CD4-positive, alpha-beta T cell (primary cell): Measurements from ENCODE around the gene CES5A. TPM values are rescaled to one million over a fixed set of nuclear protein-coding genes. Genes with fewer than 3 reads are reported as not detected.

ENCODE experiments used
- ATAC-seq: fragments of 200-7000 bp; cut with Tn5 transposase; one replicate; pipeline ENCODE4 v1.10.0; 2022; ENCODE audit warnings: mild to moderate bottlenecking; ENCODE audit not compliant: poor library complexity
- CTCF ChIA-PET: fragments of 350-600 bp; sonication (Branson Sonifier 250); formaldehyde crosslinking; loops from one replicate; lab custom pipeline; 2021; ENCODE audit warnings: antibody characterized with exemption, inconsistent platforms; lab: Charles Lee
- POLR2A ChIA-PET: fragments of 350-600 bp; sonication (Branson Sonifier 250); formaldehyde crosslinking; loops from one replicate; lab custom pipeline; 2021; ENCODE audit warnings: antibody characterized with exemption, inconsistent platforms; lab: Charles Lee
- DNase-seq, 14 experiments: peaks; one replicate each; pipeline ENCODE4 v3.0.0-alpha.2; 2013 to 2020; ENCODE audit warnings: mixed read lengths in 2 of 14
- H3K27ac ChIP-seq, 2 donors: one replicate each; pipeline versions ENCODE4 v1.5.1 to v1.7.0; 2013; ENCODE audit warnings: low read length in 2 of 2, low read depth in 1 of 2, mild to moderate bottlenecking in 1 of 2
- H3K27me3 ChIP-seq, 2 experiments: 1 replicate in 1 of 2; 2 replicates in 1 of 2; pipeline versions ENCODE4 v1.6.1 to v1.7.0; 2013; ENCODE audit warnings: low read length in 2 of 2, control low read depth in 1 of 2, mild to moderate bottlenecking in 1 of 2, moderate library complexity in 1 of 2; ENCODE audit not compliant: insufficient read depth in 2 of 2, control insufficient read depth in 1 of 2
- H3K36me3 ChIP-seq: one replicate; pipeline ENCODE4 v1.6.1; 2013; ENCODE audit warnings: low read length, control low read depth; ENCODE audit not compliant: insufficient read depth
- H3K4me1 ChIP-seq: one replicate; pipeline ENCODE4 v1.6.1; 2013; ENCODE audit warnings: low read length, control low read depth; ENCODE audit not compliant: insufficient read depth
- H3K4me3 ChIP-seq: one replicate; pipeline ENCODE4 v1.5.1; 2013; ENCODE audit warnings: mild to moderate bottlenecking, low read length, moderate library complexity
- H3K9me3 ChIP-seq, 2 experiments: 1 replicate in 1 of 2; 2 replicates in 1 of 2; pipeline versions ENCODE4 v1.6.1 to v1.7.0; 2013; ENCODE audit warnings: low read length in 2 of 2, mild to moderate bottlenecking in 2 of 2, control low read depth in 1 of 2, moderate library complexity in 1 of 2; ENCODE audit not compliant: control insufficient read depth in 1 of 2, insufficient read depth in 1 of 2
- H3K27ac Mint-ChIP-seq: one replicate; pipeline ENCODE4 v1.8.0; 2020; ENCODE audit warnings: mixed read lengths
- H3K27me3 Mint-ChIP-seq: one replicate; pipeline ENCODE4 v1.8.0; 2021; ENCODE audit warnings: mixed read lengths
- H3K36me3 Mint-ChIP-seq: one replicate; pipeline ENCODE4 v1.8.0; 2021; ENCODE audit warnings: low read depth, mixed read lengths
- H3K4me1 Mint-ChIP-seq: one replicate; pipeline ENCODE4 v1.8.0; 2021; ENCODE audit warnings: low read depth, mixed read lengths
- H3K4me3 Mint-ChIP-seq: one replicate; pipeline ENCODE4 v1.8.0; 2020; ENCODE audit warnings: mild to moderate bottlenecking, mixed read lengths
- H3K9me3 Mint-ChIP-seq: one replicate; pipeline ENCODE4 v1.8.0; 2020; ENCODE audit warnings: mixed read lengths
- intact Hi-C, 2 experiments: fragments of 100-400 bp; cut with DNase I in 1 of 2; cut with micrococcal nuclease in 1 of 2; formaldehyde crosslinking; loops; one replicate each; pipeline versions ENCODE4 v1.15.1 to v1.9.0; 2023 to 2025; cut with DNase I, micrococcal nuclease
- total RNA-seq, 174 experiments: library from RNA in 2 of 174; stranded (reverse) in 2 of 174; gene quantifications; one replicate each; pipeline ENCODE4 v1.2.3 and lab custom pipeline; 2021 to 2026
- TF ChIP-seq, protein P1 (sequence below): fragments of 200-600 bp; IDR thresholded peaks from one replicate; pipeline ENCODE4 v1.8.0; 2022; ENCODE audit warnings: antibody characterized with exemption, mild to moderate bottlenecking

Gene CES5A
- total RNA-seq, 2 experiments from 2014 or later: not detected

DNA sequence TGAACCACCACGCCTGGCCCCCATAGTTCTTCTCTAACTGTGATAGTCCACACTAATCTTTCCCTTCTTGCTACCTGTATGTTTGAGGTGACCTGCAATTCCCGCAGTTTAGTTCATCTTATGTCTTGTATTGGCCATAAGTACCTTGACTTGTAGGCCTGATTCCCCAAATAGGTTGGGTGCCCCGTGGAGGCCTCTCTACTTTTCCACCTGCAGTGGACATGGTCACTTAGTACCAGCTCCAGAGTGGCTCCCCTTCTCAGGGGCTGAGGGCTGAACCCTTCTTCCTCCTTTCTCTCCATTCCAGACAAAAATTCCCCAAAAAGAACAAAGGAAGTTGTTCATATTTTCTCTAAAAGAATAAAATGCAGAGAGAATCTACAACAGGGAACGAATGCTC lies 33.5 kb upstream of the CES5A start:
- Mint-ChIP-seq H3K9me3 (peaks cover 7% of the 10 kb centered on the region), H3K27me3 (peaks cover 36% of the 10 kb centered on the region)

DNA sequence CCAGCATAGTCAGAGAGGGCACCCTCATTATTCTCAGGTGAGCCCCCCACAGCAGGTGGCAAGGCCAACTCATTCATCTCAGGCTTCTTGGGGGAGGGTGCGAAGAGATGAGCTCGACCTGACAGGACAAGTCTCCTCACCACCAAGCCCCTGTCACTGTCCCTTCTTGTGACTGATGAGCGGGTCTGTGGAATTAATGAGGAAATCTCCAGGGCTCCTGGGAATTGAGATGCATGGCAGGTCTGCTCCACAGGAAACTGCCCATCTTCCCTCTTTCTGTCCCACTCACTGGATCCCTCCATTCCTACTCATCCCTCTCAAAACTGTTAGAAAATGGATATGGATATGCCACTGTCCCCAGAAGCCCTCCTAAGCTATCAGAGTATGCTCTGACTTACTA lies 32.5 kb upstream of the CES5A start:
- H3K4me1 Mint-ChIP-seq: no peaks in the 10 kb centered on the region

More for the DNA sequence above, 33.5 kb upstream of the CES5A start:
- POLR2A ChIA-PET: no interaction called here
- CTCF ChIA-PET: no interaction called here
- Histone ChIP-seq H3K27me3 (peaks cover 0 to 14% of the 10 kb centered on the region in 2 experiments), H3K4me3 (no peak overlapping the region), H3K4me1 (no peaks in the 10 kb centered on the region), H3K9me3 (peaks cover 4% of the 10 kb centered on the region in 2 experiments), H3K27ac (no peak overlapping the region), H3K36me3 (no peaks in the 10 kb centered on the region)
- no peaks in the 10 kb centered on the region for H3K36me3 Mint-ChIP-seq
- ATAC-seq (no peak), DNase-seq (no peak)
- H3K27ac Mint-ChIP-seq: no peak overlapping the region
- intact Hi-C loops: no loop called here
- H3K4me3 Mint-ChIP-seq: no peak overlapping the region
- no peaks in the 10 kb centered on the region for H3K4me1 Mint-ChIP-seq
- TF ChIP-seq, protein P1, sequence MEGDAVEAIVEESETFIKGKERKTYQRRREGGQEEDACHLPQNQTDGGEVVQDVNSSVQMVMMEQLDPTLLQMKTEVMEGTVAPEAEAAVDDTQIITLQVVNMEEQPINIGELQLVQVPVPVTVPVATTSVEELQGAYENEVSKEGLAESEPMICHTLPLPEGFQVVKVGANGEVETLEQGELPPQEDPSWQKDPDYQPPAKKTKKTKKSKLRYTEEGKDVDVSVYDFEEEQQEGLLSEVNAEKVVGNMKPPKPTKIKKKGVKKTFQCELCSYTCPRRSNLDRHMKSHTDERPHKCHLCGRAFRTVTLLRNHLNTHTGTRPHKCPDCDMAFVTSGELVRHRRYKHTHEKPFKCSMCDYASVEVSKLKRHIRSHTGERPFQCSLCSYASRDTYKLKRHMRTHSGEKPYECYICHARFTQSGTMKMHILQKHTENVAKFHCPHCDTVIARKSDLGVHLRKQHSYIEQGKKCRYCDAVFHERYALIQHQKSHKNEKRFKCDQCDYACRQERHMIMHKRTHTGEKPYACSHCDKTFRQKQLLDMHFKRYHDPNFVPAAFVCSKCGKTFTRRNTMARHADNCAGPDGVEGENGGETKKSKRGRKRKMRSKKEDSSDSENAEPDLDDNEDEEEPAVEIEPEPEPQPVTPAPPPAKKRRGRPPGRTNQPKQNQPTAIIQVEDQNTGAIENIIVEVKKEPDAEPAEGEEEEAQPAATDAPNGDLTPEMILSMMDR: no peak

DNA sequence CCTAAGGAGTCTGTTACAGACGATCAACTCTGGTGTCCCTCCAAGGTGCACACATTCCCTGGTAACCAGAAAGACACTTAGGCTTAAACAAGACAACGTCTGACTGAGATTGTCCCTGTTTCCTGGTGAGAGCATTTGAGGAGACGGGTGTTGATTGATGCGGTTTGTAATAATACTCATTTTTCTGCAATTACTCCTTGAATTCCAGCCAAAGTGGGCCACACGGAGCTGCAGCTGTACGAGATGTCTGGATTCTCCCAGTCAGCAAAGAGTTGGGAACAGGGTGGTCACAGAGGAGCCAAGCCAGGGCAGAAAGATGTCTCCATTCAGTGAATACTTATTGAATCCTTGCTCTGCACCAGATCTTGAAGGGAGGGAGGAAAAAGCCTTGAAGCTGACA lies 30.9 kb upstream of the CES5A start:
- H3K36me3 Mint-ChIP-seq: no peaks in the 10 kb centered on the region

More for the DNA sequence above, 32.5 kb upstream of the CES5A start:
- ATAC-seq (no peak), DNase-seq (no peak)
- H3K27ac Mint-ChIP-seq: no peak overlapping the region
- no peaks in the 10 kb centered on the region for H3K36me3 Mint-ChIP-seq
- Histone ChIP-seq H3K36me3 (no peaks in the 10 kb centered on the region), H3K4me1 (no peaks in the 10 kb centered on the region), H3K27ac (no peak overlapping the region), H3K9me3 (peaks cover 4% of the 10 kb centered on the region in 2 experiments), H3K4me3 (no peak overlapping the region), H3K27me3 (peaks cover 0 to 14% of the 10 kb centered on the region in 2 experiments)
- intact Hi-C loops: no loop called here
- no peak overlapping the region for H3K4me3 Mint-ChIP-seq
- H3K27me3 Mint-ChIP-seq: peaks cover 36% of the 10 kb centered on the region
- H3K9me3 Mint-ChIP-seq: peaks cover 13% of the 10 kb centered on the region
- ChIA-PET CTCF (no interaction called here), POLR2A (no interaction called here)
- TF ChIP-seq, protein P1: no peak

More for the DNA sequence above, 30.9 kb upstream of the CES5A start:
- H3K4me1 ChIP-seq: no peaks in the 10 kb centered on the region
- peaks cover 0 to 12% of the 10 kb centered on the region in 2 experiments for H3K27me3 ChIP-seq
- TF ChIP-seq, protein P1: no peak
- DNase-seq: no peak
- no peak for ATAC-seq
- Mint-ChIP-seq H3K4me3 (no peak overlapping the region), H3K9me3 (peaks cover 14% of the 10 kb centered on the region), H3K27ac (no peak overlapping the region), H3K27me3 (peaks cover 28% of the 10 kb centered on the region), H3K4me1 (no peaks in the 10 kb centered on the region)
- no peak overlapping the region for H3K27ac ChIP-seq
- H3K4me3 ChIP-seq: no peak overlapping the region
- ChIA-PET POLR2A (no interaction called here), CTCF (no interaction called here)
- no peaks in the 10 kb centered on the region for H3K36me3 ChIP-seq
- intact Hi-C loops: no loop called here
- H3K9me3 ChIP-seq: peaks cover 4% of the 10 kb centered on the region in 2 experiments
